GM21381 (cell line): ENCODE data around the gene CBX2.

Experiments
- ATAC-seq: cut with Tn5 transposase; IDR thresholded peaks from one replicate; pipeline ENCODE4 v1.9.1; 2021; ENCODE audit warnings: mild to moderate bottlenecking, moderate library complexity; ENCODE audit not compliant: unreplicated experiment

Gene CBX2

GRCh38 chr17:79799174-79799537, 21.2 kb downstream of the CBX2 start:
- no peak for ATAC-seq

DNA sequence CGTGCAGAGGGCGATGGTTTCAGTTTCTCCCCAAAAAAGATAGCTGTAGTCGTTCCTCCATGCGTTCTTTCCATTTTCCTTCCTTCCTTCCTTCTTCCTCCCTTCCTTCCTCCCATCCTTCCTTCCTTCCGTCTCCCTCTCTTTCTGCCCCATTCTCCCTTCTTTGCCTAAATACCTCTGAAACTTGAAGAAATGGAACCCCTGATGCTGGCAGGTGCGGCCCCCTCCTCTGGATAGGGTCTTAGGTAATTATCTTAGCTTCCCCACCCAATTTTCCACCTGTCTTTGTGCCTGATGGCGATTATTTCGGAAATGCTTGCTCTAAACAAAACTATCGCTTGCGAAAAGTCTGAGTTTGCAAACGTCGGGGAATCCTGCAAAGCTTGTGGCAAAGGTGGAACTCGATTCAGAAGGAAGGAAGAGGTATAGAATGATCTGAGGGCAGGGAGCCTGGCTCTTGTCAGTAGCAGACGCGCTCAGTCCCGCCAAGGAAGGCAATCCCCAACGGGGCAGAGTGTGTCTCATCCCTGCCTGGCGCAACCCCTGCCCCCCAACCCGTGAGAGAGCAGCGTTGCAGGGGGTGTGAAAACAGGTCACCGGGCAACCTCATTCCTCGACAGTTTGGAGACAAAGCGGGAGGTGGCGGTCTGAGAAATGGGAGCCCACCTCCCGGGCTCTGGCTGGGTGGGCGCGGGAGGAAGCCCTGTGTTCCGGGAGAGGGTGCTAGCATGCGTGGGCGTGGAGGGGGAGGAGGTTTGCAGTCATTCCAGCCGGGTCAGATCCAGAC, 21.8 kb downstream of the CBX2 start:
- ATAC-seq = no peak

- no peak for ATAC-seq
These were observed 22.6 kb downstream of the CBX2 start for GRCh38 chr17:79800325-79801155.

GRCh38 chr17:79801156-79802038, 23.4 kb downstream of the CBX2 start:
- ATAC-seq = no peak

DNA sequence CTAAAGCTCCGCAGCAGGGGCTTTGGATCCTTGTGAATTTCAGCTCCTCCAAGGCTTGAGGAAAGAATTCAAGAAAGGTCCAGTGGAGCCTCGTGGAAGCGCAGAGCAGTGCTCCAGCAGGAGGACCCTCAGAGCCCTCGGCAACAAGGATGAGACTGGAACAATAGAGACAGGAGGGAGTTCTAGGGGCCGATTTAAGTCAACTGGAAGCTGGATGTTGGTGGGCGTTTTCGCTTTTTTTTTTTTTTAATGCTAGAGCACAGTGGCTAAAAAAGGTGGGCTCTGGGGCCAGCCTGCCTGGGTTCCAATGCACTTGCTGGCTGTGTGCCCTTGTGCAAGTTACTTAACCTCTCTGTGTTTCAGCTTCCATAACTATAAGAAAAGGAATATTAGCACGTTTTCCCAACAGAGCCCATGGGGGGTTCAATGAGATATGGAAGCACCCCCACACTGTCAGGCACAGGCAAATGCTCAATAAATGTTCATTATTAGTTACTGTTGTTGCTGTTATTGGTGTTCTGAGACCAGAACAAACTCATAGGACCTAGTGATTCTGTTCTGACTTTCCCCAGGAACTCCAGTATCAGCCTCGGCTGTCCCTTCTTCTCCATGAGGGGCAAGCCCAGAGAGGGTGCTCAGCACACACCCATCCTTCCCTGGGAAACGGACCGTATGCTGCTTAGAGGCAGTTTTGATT, 24.2 kb downstream of the CBX2 start:
- ATAC-seq = no peak

DNA sequence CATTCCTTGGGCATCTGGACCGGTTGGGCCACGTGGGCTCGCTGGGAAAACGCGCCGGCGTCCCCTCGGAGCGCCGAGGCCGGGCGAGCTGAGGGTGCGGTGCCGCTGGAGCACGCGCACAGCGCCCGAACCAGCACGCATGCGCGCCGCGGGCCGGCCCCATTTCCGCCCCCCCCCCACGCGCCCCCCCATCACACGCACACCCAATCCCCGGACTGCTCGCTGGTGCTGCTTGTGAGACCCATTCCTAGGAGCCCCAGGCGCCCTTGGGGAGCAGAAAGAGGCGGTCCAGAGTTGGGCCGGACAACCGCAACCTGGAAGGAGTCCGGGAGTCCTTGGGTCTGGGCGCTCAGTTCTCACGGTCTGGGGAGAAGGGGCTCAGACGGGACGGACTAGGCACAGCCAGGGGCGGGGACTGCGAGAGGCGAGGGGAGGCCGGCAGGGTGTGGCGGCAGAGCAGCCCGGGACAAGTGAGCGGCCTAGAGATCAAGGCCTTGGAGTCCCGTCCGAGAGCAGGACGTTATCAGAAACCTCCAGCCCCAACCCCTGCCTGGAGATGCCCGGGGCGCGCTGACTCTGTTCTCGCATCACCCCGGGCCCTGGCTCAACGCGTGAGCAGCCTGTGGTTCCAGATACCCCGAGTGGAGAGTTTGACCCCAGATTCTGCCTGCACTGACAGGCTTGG, 24.9 kb downstream of the CBX2 start:
- ATAC-seq = no peak

- no peak for ATAC-seq
These were observed 25.6 kb downstream of the CBX2 start for GRCh38 chr17:79803421-79803996.

DNA sequence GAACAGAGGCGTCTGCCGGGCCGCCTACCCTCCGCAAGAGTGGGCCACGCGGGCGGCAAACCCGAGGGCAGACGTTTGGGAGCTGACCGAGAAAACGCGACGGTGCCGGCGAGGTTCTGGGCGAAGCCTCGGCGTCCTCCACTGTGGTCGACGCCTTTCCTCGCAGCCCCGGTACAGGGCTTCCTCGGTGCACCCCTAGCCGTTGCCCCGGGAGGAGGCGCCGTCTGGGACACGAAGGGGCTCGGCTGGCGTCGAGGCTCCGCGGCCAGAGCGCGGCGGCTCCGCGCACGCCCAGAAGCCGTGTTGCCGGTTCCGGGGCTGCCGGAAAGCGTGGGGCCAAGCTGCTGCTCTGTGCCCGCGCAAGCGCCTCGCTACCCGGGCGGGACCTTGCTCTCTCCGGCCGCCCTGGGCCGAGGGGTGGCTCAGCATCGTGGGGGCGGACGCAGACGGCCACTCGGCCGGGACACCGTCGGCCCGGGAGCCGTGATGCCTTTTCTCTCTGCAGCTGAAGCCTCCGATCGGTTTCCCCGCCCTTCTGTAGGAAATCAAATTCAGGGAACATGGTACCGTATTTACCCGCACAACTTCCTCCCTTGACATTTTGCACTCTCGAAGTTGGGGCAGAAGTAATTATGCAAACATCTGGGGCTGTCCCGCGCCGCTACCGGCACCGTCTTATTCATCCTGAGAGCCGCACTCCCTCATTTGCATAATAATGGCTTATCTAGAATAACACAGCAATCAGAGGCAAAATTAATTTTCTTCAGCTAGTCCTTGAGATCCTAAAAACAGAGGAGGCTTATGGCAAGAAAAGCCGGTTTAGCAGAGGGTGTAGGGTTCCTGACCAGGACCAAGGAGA, 26.3 kb downstream of the CBX2 start:
- peak; percentile 52 for ATAC-seq

DNA sequence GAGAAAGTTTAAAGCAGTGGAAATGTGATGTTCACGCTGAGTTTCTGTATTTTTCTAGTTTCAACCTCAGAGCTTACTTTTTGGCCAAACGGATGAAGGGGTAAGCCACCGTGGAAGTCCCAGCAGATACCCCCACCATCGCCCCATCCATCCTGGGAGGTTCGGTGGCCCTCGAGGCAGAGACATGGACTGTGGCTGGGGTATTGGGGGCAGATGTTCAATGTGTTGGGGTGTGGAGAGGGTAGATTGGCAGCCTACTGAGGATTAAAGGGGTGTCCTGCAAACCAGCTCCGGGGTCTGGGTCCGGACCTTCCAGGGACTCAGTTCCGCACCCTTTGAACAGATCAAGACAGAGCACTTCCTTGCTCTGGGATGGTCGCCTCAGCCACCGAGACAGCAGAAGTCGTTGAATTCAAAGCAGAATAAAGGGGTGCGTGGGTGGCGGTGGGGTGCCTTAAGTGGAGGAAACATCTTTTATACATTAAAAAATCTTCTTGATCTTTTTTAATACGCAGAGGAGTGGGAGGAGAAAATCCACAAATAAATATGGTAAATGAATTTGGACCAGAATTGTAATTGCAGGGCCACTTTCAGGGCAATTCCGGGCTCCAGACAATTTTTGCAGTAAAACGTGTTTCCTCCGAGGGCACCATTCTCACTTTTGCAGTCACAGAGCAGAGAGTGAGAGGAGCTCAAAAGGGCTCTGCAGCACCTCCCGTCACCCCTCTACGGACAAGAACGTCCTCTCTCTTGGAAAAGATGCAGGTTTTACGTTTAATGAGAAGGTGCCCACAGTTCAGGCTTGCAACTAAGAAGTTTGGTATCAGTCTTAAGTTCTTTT, 27.1 kb downstream of the CBX2 start:
- ATAC-seq = peak; percentile 3

GRCh38 chr17:79806446-79806760, 28.5 kb downstream of the CBX2 start:
- no peak for ATAC-seq

- no peak for ATAC-seq
These were observed 29.1 kb downstream of the CBX2 start for GRCh38 chr17:79806863-79807720.

DNA sequence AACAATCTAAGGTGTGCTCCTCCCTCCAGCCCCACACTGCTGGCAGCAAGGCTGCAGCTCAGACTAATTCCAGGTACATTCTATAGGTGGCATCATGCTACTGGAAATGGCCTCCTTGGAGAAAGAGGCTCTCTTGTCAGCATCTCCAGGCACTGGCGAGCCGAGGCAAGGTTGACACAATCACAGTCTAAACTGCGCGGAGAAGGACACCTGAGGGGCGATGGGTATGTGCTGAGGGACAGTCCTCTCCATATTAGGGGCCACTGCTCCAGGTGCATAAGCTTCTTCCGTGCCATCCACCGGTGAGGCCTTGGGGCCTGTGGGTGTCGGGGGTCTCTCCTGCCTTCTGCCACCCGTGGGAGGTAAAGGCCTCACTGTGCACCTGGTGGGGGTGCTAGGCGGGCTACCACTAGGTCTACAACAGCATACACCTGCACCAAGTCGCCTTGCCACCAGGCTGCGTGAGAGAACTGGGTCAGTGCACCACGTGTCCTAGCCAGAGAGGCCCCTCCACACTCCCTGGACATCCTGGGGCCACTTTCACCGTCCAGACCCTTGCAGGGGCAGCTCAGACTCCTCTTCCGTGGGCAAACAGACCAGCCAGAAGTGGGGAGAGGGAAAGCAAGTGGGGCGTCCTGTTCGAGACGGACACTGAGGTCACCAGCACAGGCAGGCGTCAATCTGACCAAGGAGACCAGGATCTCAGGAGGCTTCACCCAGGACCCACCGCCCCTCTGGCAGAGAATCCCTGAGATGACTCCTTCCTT, 31.0 kb downstream of the CBX2 start:
- no peak for ATAC-seq

DNA sequence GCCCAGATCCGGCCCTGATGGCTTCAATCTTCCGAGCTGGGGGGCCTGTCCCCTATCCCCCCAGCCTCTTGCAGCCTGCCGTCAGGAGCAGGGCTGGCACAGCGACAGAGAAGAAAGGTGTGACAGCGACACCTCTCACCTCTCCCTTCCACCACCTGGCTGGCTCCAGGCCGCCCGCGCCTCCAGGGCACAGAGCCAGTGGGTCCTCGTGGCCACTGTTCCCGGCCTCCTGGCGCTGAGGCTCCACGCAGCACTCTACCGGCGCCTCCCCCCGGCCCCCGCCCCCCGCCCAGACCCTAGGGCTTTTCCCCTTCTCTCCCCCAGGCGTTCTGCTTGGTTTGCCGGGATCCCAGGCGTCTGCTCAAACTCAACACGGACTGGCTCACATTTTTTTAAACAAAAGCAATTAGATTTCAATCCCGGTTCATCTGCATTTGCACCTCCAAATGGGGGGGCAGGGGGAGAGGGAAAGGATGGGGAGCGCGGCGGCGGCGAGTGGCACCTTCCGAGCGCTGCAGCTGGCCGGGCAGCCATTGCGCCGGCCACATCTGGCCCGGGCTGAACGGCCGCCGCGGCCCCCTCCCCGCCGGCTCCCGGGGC, 31.7 kb downstream of the CBX2 start:
- no peak for ATAC-seq

DNA sequence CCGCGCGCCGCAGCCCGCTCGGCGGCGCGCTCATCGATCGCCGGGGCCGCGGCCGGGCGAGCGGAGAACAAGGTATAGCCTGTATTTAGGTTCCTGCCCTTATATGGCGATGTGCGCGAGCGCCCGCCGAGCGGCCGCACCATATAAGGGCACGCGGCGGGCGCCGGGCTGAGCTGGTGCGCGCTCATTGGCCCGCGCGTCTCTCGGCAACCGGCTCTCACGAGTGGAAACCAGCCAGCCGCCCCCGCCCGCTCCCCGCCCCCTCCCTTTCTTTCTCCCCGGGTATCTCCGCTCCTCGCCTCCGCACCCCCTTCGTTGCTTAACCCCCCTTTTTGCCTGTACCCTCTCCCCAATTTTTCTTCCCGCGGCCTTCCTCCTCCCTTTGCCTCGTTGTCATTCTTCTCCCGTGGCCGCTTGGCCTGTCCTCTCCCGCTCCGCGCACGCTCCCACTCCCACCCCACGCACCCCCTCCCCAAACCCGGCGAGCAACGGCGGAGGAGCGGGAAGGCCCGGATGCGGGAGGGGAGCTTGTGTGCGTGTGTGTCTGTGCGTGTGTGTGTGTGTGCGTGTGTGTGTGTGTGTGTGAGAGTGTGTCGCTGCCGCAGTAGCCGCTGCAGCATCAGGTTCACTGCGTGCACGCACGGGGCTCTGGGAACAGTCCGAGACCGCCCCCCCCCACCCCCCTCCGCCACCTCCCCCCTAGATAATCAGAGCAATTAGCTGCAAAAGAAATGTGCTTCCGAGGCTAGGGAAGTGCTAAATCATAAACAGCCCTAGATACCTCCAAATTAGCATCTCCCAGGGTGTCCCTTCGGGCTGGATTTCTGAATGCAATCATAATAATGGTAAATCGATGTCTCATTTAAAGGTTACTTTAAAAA, 32.4 kb downstream of the CBX2 start:
- peak; percentile 72 for ATAC-seq
